ENCODE results near the gene FZD1. TPM values are rescaled to one million over a fixed set of nuclear protein-coding genes. Genes with fewer than 3 reads are reported as not detected.

The FZD1 gene
- total and polyA plus RNA-seq, 2 of the 4 experiments (the other 2 are of a cell fraction): 3.6 to 6.8 TPM

GRCh38 chr7:91307467-91307866 lies 43.2 kb downstream of the FZD1 start:
- H2AK9ac ChIP-seq (replicated peaks; ENCODE audit: low read depth, low read length, poor library complexity): no peak overlapping the region
- no peak for DNase-seq
- intact Hi-C loops (cut with micrococcal nuclease) (loop anchor here (10.0 kb wide), 1 partner anchor 257 kb away; no protein-coding TSS in a partner anchor), in situ Hi-C loops (cut with MboI; ENCODE audit: low sequenced_read_pairs) (no loop called here), dilution Hi-C loops (cut with HindIII; ENCODE audit: low sequenced_read_pairs, unreplicated experiment) (no loop called here)
- no peak overlapping the region for H4K8ac ChIP-seq (ENCODE audit: low read depth in 2 of 2, low read length in 2 of 2)
- no CpG with 5 or more reads among the region's 3 CpGs for WGBS, 2 experiments (ENCODE audit: extremely low coverage in 2 of 2, insufficient read length in 1 of 2)
- H3K23ac ChIP-seq (ENCODE audit: low read depth, low read length): no peak overlapping the region
- TF ChIP-seq RAD21 (IDR thresholded peaks at IDR 0.05; ENCODE audit: low read length) (no peak), POLR2A (IDR thresholded peaks at IDR 0.05; ENCODE audit: low read depth, low read length) (no peak), USF2 (IDR thresholded peaks at IDR 0.05; ENCODE audit: low read depth, low read length) (no peak), RFX5 (IDR thresholded peaks at IDR 0.05; ENCODE audit: low read depth, low read length) (no peak), SMC3 (IDR thresholded peaks at IDR 0.05; ENCODE audit: low read depth, low read length) (no peak), MAFK (IDR thresholded peaks at IDR 0.05; ENCODE audit: low read depth, low read length) (no peak), MAZ (IDR thresholded peaks at IDR 0.05; ENCODE audit: borderline replicate concordance, low read depth, low read length) (no peak), NFE2L2 (IDR thresholded peaks at IDR 0.05; ENCODE audit: low read depth, low read length) (no peak), FOS (IDR thresholded peaks at IDR 0.05; ENCODE audit: low read depth, low read length) (no peak), BHLHE40 (IDR thresholded peaks at IDR 0.05; ENCODE audit: low read depth, low read length) (no peak), MXI1 (IDR thresholded peaks at IDR 0.05; ENCODE audit: borderline replicate concordance, low read depth, low read length) (no peak), CTCF (conservative IDR thresholded peaks at IDR 0.05; ENCODE audit: low read depth, low read length) (no peak), RCOR1 (IDR thresholded peaks at IDR 0.05; ENCODE audit: insufficient replicate concordance, low read length) (no peak), ELK1 (IDR thresholded peaks at IDR 0.05; ENCODE audit: borderline replicate concordance, low read depth, low read length) (no peak), CHD1 (IDR thresholded peaks at IDR 0.05; ENCODE audit: low read depth, low read length) (no peak)
- no peak overlapping the region for H2BK15ac ChIP-seq (ENCODE audit: low read depth, low read length)
- no peak overlapping the region for H3K4ac ChIP-seq (ENCODE audit: low read depth, low read length)
- H4K20me1 ChIP-seq (ENCODE audit: insufficient read depth, low read length): no peaks in the 10 kb centered on the region
- no peak overlapping the region for H3K9ac ChIP-seq (ENCODE audit: low read depth, low read length)
- no peak overlapping the region for H3K14ac ChIP-seq (replicated peaks; ENCODE audit: low read depth, low read length)
- no peak for ATAC-seq (ENCODE audit: low read depth)
- H3K27ac ChIP-seq (ENCODE audit: insufficient read depth, low read length): no peak overlapping the region
- no peak overlapping the region for H2BK5ac ChIP-seq (ENCODE audit: low read depth, low read length, poor library complexity, severe bottlenecking)
- no peaks in the 10 kb centered on the region for H3K9me3 ChIP-seq (ENCODE audit: control insufficient read depth, insufficient read depth, low read length)
- H3K56ac ChIP-seq (ENCODE audit: extremely low read depth, insufficient read depth, low read length): no peak overlapping the region
- BruUV-seq (replicated peaks): no TSS peak
- no peaks in the 10 kb centered on the region for H3K79me1 ChIP-seq (ENCODE audit: low read depth in 1 of 2, low read length in 2 of 2)
- no peak overlapping the region for H2AFZ ChIP-seq (replicated peaks; ENCODE audit: low read length, poor library complexity)
- no peak overlapping the region for H3K4me3 ChIP-seq (ENCODE audit: insufficient read depth, low read depth, low read length)
- no peak overlapping the region for H3K18ac ChIP-seq (ENCODE audit: low read depth, low read length)
- H4K91ac ChIP-seq (ENCODE audit: insufficient read depth, low read depth, low read length): no peak overlapping the region
- no peak overlapping the region for H2AK5ac ChIP-seq (ENCODE audit: low read depth, low read length)
- H3K9me1 ChIP-seq (ENCODE audit: insufficient read depth, low read length): no peaks in the 10 kb centered on the region
- no peak overlapping the region for H2BK120ac ChIP-seq (ENCODE audit: low read depth, low read length)
- no peak overlapping the region for H2BK20ac ChIP-seq (ENCODE audit: low read depth, low read length)
- H3K27me3 ChIP-seq (ENCODE audit: control insufficient read depth, insufficient read depth, low read length): peaks cover 3% of the 10 kb centered on the region; the same call in 1 of the 2 replicates
- ChIA-PET CTCF (interaction anchor here (1.2 kb wide), 1 partner anchor 20 kb away, joined by 3 read pairs; no protein-coding TSS in a partner anchor), POLR2A (ENCODE audit: unreplicated experiment) (no interaction called here)
- no peaks in the 10 kb centered on the region for H3K36me3 ChIP-seq (ENCODE audit: control insufficient read depth, insufficient read depth, low read length)
- H4K5ac ChIP-seq (ENCODE audit: low read depth, low read length): no peak overlapping the region
- no peak overlapping the region for H3K4me2 ChIP-seq (ENCODE audit: low read depth, low read length)
- H3K4me1 ChIP-seq (ENCODE audit: control insufficient read depth, insufficient read depth, low read length): no peaks in the 10 kb centered on the region
